Gastrocnemius medialis (tissue), 4 donors: ENCODE results near the gene ZNF521. TPM values are rescaled to one million over a fixed set of nuclear protein-coding genes. Genes with fewer than 3 reads are reported as not detected.

ENCODE experiments used
- ATAC-seq, 2 donors: fragments of 150-250 bp; one replicate each; pipeline ENCODE4 v1.9.1; 2016
- DNase-seq, 2 donors: peaks; one replicate each; pipeline ENCODE4 v3.0.0-alpha.2; 2019
- H3K27ac ChIP-seq, 4 donors: fragments of 200-600 bp; sonication (generic); 1 replicate in 1 of 4; 2 replicates in 3 of 4; pipeline ENCODE4 v1.5.1; 2016 to 2018; ENCODE audit warnings: mild to moderate bottlenecking in 2 of 4, moderate library complexity in 1 of 4
- H3K27me3 ChIP-seq, 3 donors: fragments of 200-600 bp; sonication (generic) in 2 of 3; 1 replicate in 1 of 3; 2 replicates in 2 of 3; pipeline versions ENCODE4 v1.5.1 to v1.6.0; 2016 to 2019; ENCODE audit warnings: mild to moderate bottlenecking in 1 of 3, moderate library complexity in 1 of 3
- H3K36me3 ChIP-seq, 2 donors: fragments of 200-600 bp; sonication (generic) in 1 of 2; one replicate each; pipeline ENCODE4 v1.5.1; 2017 to 2018
- H3K4me1 ChIP-seq, 2 donors: fragments of 200-600 bp; sonication (generic) in 1 of 2; one replicate each; pipeline ENCODE4 v1.5.1; 2016 to 2017; ENCODE audit warnings: mild to moderate bottlenecking in 2 of 2
- H3K4me3 ChIP-seq, 4 donors: fragments of 200-600 bp; sonication (generic) in 3 of 4; 1 replicate in 1 of 4; 2 replicates in 3 of 4; pipeline ENCODE4 v1.5.1; 2016 to 2019; ENCODE audit warnings: mild to moderate bottlenecking in 2 of 4
- H3K9me3 ChIP-seq, 3 donors: fragments of 200-600 bp; sonication (generic) in 2 of 3; 1 replicate in 1 of 3; 2 replicates in 2 of 3; pipeline ENCODE4 v1.5.1; 2016 to 2019
- CTCF ChIP-seq, 5 experiments: fragments of 450-650 bp in 3 of 5; fragments of 200-600 bp in 2 of 5; sonication (generic) in 2 of 5; IDR thresholded peaks in 4 of 5; conservative IDR thresholded peaks in 1 of 5; 1 replicate in 4 of 5; 2 replicates in 1 of 5; pipeline ENCODE4 v1.5.1; 2016 to 2019; ENCODE audit warnings: antibody characterized with exemption in 5 of 5, mild to moderate bottlenecking in 3 of 5, moderate library complexity in 3 of 5
- POLR2A ChIP-seq, 2 donors: fragments of 450-650 bp; IDR thresholded peaks; one replicate each; pipeline ENCODE4 v1.6.1; 2017; ENCODE audit warnings: antibody characterized with exemption in 2 of 2, mild to moderate bottlenecking in 2 of 2, moderate library complexity in 2 of 2
- in situ Hi-C, 4 donors: fragments of 200-750 bp; cut with MboI; loops; one replicate each; pipeline versions ENCODE4 v1.15.0 to v1.8.0; 2017; ENCODE audit warnings: low sequenced_read_pairs in 4 of 4
- intact Hi-C: fragments of 100-400 bp; cut with DNase I; formaldehyde crosslinking; loops from one replicate; pipeline ENCODE4 v1.15.1; 2023; ENCODE audit warnings: low total_unique reads
- total RNA-seq, 4 donors: library from RNA; depleted of rRNA; stranded (reverse); fragments of >200 nt; gene quantifications; one replicate each; pipeline versions ENCODE4 v1.1.0 to v1.2.3, GENCODE V29; 2016

The ZNF521 gene
- total RNA-seq, 4 donors from 2014 or later, result 3.5 to 15.6 (median 4.7) TPM

GRCh38 chr18:25181581-25181980, 170.4 kb downstream of the ZNF521 start:
- Histone ChIP-seq H3K27me3 (no peaks in the 10 kb centered on the region), H3K4me1 (peaks cover 3 to 11% of the 10 kb centered on the region in 2 donors), H3K27ac (no peak overlapping the region), H3K36me3 (no peaks in the 10 kb centered on the region), H3K4me3 (no peak overlapping the region), H3K9me3 (no peaks in the 10 kb centered on the region)
- in situ Hi-C loops, result no loop called here
- DNase-seq (no peak), ATAC-seq (peak in 1 of 2 donors; percentile 46)
- TF ChIP-seq POLR2A (IDR thresholded peaks at IDR 0.05), result no peak
- no peak for TF ChIP-seq CTCF (IDR thresholded peaks at IDR 0.05 in 4 of 5, conservative IDR thresholded peaks at IDR 0.05 in 1 of 5)
- intact Hi-C loops, result no loop called here

- Histone ChIP-seq H3K4me3 (no peak overlapping the region), H3K4me1 (peaks cover 3 to 11% of the 10 kb centered on the region in 2 donors), H3K9me3 (no peaks in the 10 kb centered on the region), H3K27me3 (no peaks in the 10 kb centered on the region), H3K27ac (no peak overlapping the region), H3K36me3 (no peaks in the 10 kb centered on the region)
- DNase-seq (no peak), ATAC-seq (no peak)
- in situ Hi-C loops, result no loop called here
- TF ChIP-seq CTCF (IDR thresholded peaks at IDR 0.05 in 4 of 5, conservative IDR thresholded peaks at IDR 0.05 in 1 of 5) (no peak), POLR2A (IDR thresholded peaks at IDR 0.05) (no peak)
- intact Hi-C loops, result no loop called here
Measured at GRCh38 chr18:25180973-25181548, 170.9 kb downstream of the ZNF521 start.

- in situ Hi-C loops (no loop called here), intact Hi-C loops (no loop called here)
- H3K27me3 ChIP-seq, result no peaks in the 10 kb centered on the region
- DNase-seq, result no peak
- TF ChIP-seq CTCF (IDR thresholded peaks at IDR 0.05 in 4 of 5, conservative IDR thresholded peaks at IDR 0.05 in 1 of 5) (no peak), POLR2A (IDR thresholded peaks at IDR 0.05) (no peak)
- no peak overlapping the region for H3K27ac ChIP-seq
- H3K9me3 ChIP-seq, result no peaks in the 10 kb centered on the region
- H3K4me3 ChIP-seq, result no peak overlapping the region
- ATAC-seq, result no peak
- peaks cover 3 to 11% of the 10 kb centered on the region in 2 donors for H3K4me1 ChIP-seq
- no peaks in the 10 kb centered on the region for H3K36me3 ChIP-seq
Measured at GRCh38 chr18:25177631-25178030, 174.3 kb downstream of the ZNF521 start.

GRCh38 chr18:25176518-25177042, 175.4 kb downstream of the ZNF521 start:
- ATAC-seq, result no peak
- TF ChIP-seq CTCF (IDR thresholded peaks at IDR 0.05 in 4 of 5, conservative IDR thresholded peaks at IDR 0.05 in 1 of 5) (no peak), POLR2A (IDR thresholded peaks at IDR 0.05) (no peak)
- in situ Hi-C loops (no loop called here), intact Hi-C loops (no loop called here)
- no peaks in the 10 kb centered on the region for H3K36me3 ChIP-seq
- H3K4me1 ChIP-seq, result peaks cover 0 to 4% of the 10 kb centered on the region in 2 donors
- H3K27me3 ChIP-seq, result no peaks in the 10 kb centered on the region
- DNase-seq, result no peak
- no peak overlapping the region for H3K4me3 ChIP-seq
- H3K27ac ChIP-seq, result no peak overlapping the region
- H3K9me3 ChIP-seq, result no peaks in the 10 kb centered on the region
